ENCODE data around the gene RHBG.
A peak's percentile ranks its signal among the peaks of the same experiment; 100 is the strongest.
"Not testable (repeated sequence)": the region's sequence is repeated elsewhere in the genome, so short reads cannot be mapped to it uniquely, and the experiment has no call there.

Gene RHBG

GRCh38 chr1:156368889-156369684 is at the start of gene RHBG:
Gene RHBG, plus strand, starts transcription at chr1:156369211. Its CDS starts 39 bp downstream, at chr1:156369250.
- ChIA-PET POLR2A (no interaction called here), CTCF (interaction anchor here (0.8 to 9.8 kb wide), 4 partner anchors 10 to 65 kb away, joined by 3 to 89 read pairs (median 10); no protein-coding TSS in a partner anchor)
- no peak for DNase-seq (ENCODE audit: extremely low spot score)
- no peak for TF ChIP-seq CTCF (IDR thresholded peaks at IDR 0.05; ENCODE audit: control extremely low read depth, extremely low read depth, low read depth, missing control alignments)

- ChIA-PET POLR2A (interaction anchor here (0.6 kb wide), 1 partner anchor 43 kb away, joined by 3 read pairs; no protein-coding TSS in a partner anchor), CTCF (interaction anchor here (0.7 to 4.5 kb wide), 31 partner anchors 9 to 253 kb away, joined by 3 to 26 read pairs (median 4); partner anchors contain the start of genes CCT3, PMF1, SEMA4A and SMG5)
- DNase-seq (ENCODE audit: extremely low spot score) = peak; percentile 35
- TF ChIP-seq CTCF (IDR thresholded peaks at IDR 0.05; ENCODE audit: control extremely low read depth, extremely low read depth, low read depth, missing control alignments) = peak; percentile 35
These were observed 49.3 kb upstream of the RHBG start for GRCh38 chr1:156319664-156320063.

- POLR2A ChIA-PET = no interaction called here
- DNase-seq (ENCODE audit: extremely low spot score) = no peak
- no peak for TF ChIP-seq CTCF (IDR thresholded peaks at IDR 0.05; ENCODE audit: control extremely low read depth, extremely low read depth, low read depth, missing control alignments)
- CTCF ChIA-PET = interaction anchor here (0.9 to 4.5 kb wide), 9 partner anchors 10 to 230 kb away, joined by 3 to 23 read pairs (median 6); partner anchors contain the start of genes CCT3 and TSACC
These were observed 48.5 kb upstream of the RHBG start for GRCh38 chr1:156320560-156320959.

- ChIA-PET POLR2A (interaction anchor here (0.6 kb wide), 1 partner anchor 134 kb away, joined by 3 read pairs; no protein-coding TSS in a partner anchor), CTCF (interaction anchor here (0.6 to 1.5 kb wide), 5 partner anchors 10 to 227 kb away, joined by 3 to 4 read pairs (median 4); no protein-coding TSS in a partner anchor)
- not testable (repeated sequence) for DNase-seq (ENCODE audit: extremely low spot score)
These were observed 45.8 kb upstream of the RHBG start for GRCh38 chr1:156323179-156323578.

- ChIA-PET POLR2A (interaction anchor here (0.6 to 1.0 kb wide), 2 partner anchors 54 to 111 kb away, joined by 3 to 12 read pairs; partner anchors contain the start of gene SMG5), CTCF (interaction anchor here (1.1 to 2.6 kb wide), 5 partner anchors 10 to 49 kb away, joined by 3 to 11 read pairs (median 4); no protein-coding TSS in a partner anchor)
- no peak for DNase-seq (ENCODE audit: extremely low spot score)
- TF ChIP-seq CTCF (IDR thresholded peaks at IDR 0.05; ENCODE audit: control extremely low read depth, extremely low read depth, low read depth, missing control alignments) = peak; percentile 5
These were observed 32.8 kb upstream of the RHBG start for GRCh38 chr1:156336242-156336641.

- CTCF ChIA-PET = interaction anchor here (0.9 to 2.6 kb wide), 7 partner anchors 11 to 247 kb away, joined by 3 to 11 read pairs (median 3); no protein-coding TSS in a partner anchor
- no peak for DNase-seq (ENCODE audit: extremely low spot score)
- TF ChIP-seq CTCF (IDR thresholded peaks at IDR 0.05; ENCODE audit: control extremely low read depth, extremely low read depth, low read depth, missing control alignments) = no peak
- POLR2A ChIA-PET = interaction anchor here (0.6 kb wide), 1 partner anchor 112 kb away, joined by 12 read pairs; no protein-coding TSS in a partner anchor
These were observed 31.7 kb upstream of the RHBG start for GRCh38 chr1:156337052-156337887.
